SK-N-SH (cell line): Measurements from ENCODE around the gene OR1N2. TPM values are rescaled to one million over a fixed set of nuclear protein-coding genes. Genes with fewer than 3 reads are reported as not detected.
A peak's percentile ranks its signal among the peaks of the same experiment; 100 is the strongest.

ENCODE experiments used
- CTCF ChIA-PET: fragments of 300-600, 350-600 bp; formaldehyde crosslinking; extraction: SDS; loops from one replicate; lab custom pipeline; 2021; lab: Yijun Ruan, JAX
- POLR2A ChIA-PET: fragments of 350-600 bp; sonication (Branson Sonifier 250); formaldehyde crosslinking; extraction: SDS; loops from one replicate; lab custom pipeline; 2020; ENCODE audit warnings: antibody characterized with exemption, inconsistent platforms; lab: Yijun Ruan, JAX
- DNase-seq: peaks from one replicate; pipeline ENCODE4 v3.0.0; 2012
- H2AFZ ChIP-seq: fragments of 200-600 bp; sonication (generic); 2 replicates; pipeline ENCODE4 v1.8.1; 2016; ENCODE audit warnings: antibody characterized with exemption, mild to moderate bottlenecking, low read depth
- H3F3A ChIP-seq: fragments of 200-600 bp; sonication (generic); replicated peaks from 2 replicates; pipeline ENCODE3; 2016; ENCODE audit warnings: antibody characterized with exemption, mild to moderate bottlenecking; ENCODE audit not compliant: insufficient read depth
- H3K27ac ChIP-seq, 2 experiments: fragments of 200-500 bp in 1 of 2; fragments of 200-600 bp in 1 of 2; sonication (Bioruptor generic) in 1 of 2; sonication (generic), shearing (Covaris generic) in 1 of 2; 2 replicates each; pipeline versions ENCODE4 v1.5.1 to v1.6.1; 2014 to 2016; ENCODE audit warnings: low read depth in 2 of 2, inconsistent platforms in 1 of 2, low read length in 1 of 2, mild to moderate bottlenecking in 1 of 2, mixed read lengths in 1 of 2
- H3K27me3 ChIP-seq: fragments of 200-600 bp; sonication (generic), shearing (Covaris generic); 2 replicates; pipeline ENCODE4 v1.6.1; 2016; ENCODE audit warnings: mixed run types; ENCODE audit not compliant: insufficient read depth
- H3K36me3 ChIP-seq, 2 experiments: fragments of 200-500 bp in 1 of 2; fragments of 200-600 bp in 1 of 2; sonication (Bioruptor generic) in 1 of 2; sonication (generic) in 1 of 2; replicated peaks in 1 of 2; 2 replicates each; pipeline versions ENCODE3 to v1.5.1; 2014 to 2016; ENCODE audit warnings: low read length in 1 of 2, mild to moderate bottlenecking in 1 of 2; ENCODE audit not compliant: insufficient read depth in 2 of 2, control insufficient read depth in 1 of 2
- H3K4me1 ChIP-seq, 2 experiments: fragments of 200-500 bp in 1 of 2; fragments of 200-600 bp in 1 of 2; sonication (Bioruptor generic) in 1 of 2; sonication (generic), shearing (Covaris generic) in 1 of 2; 2 replicates each; pipeline versions ENCODE4 v1.5.1 to v1.6.1; 2014 to 2016; ENCODE audit warnings: low read depth in 1 of 2, low read length in 1 of 2, mixed run types in 1 of 2; ENCODE audit not compliant: insufficient read depth in 2 of 2, control insufficient read depth in 1 of 2
- H3K4me2 ChIP-seq: fragments of 200-600 bp; sonication (generic), shearing (Covaris generic); 2 replicates; pipeline ENCODE4 v1.6.1; 2017; ENCODE audit warnings: mixed run types
- H3K4me3 ChIP-seq, 2 experiments: fragments of 200-500 bp in 1 of 2; fragments of 200-600 bp in 1 of 2; sonication (Bioruptor generic) in 1 of 2; sonication (generic), shearing (Covaris generic) in 1 of 2; 2 replicates each; pipeline versions ENCODE4 v1.5.1 to v1.8.1; 2014 to 2016; ENCODE audit warnings: low read depth in 2 of 2, inconsistent platforms in 1 of 2, low read length in 1 of 2, mild to moderate bottlenecking in 1 of 2, mixed read lengths in 1 of 2, moderate library complexity in 1 of 2
- H3K79me2 ChIP-seq: fragments of 200-600 bp; sonication (generic); 2 replicates; pipeline ENCODE4 v1.8.1; 2017; ENCODE audit warnings: mild to moderate bottlenecking; ENCODE audit not compliant: insufficient read depth
- H3K9ac ChIP-seq: fragments of 200-600 bp; sonication (generic); 2 replicates; pipeline ENCODE4 v1.6.1; 2017; ENCODE audit warnings: mixed run types
- H3K9me2 ChIP-seq: fragments of 200-600 bp; sonication (generic); 2 replicates; pipeline ENCODE4 v1.6.1; 2017; ENCODE audit warnings: mixed run types
- H3K9me3 ChIP-seq: fragments of 200-600 bp; sonication (generic); 2 replicates; pipeline ENCODE4 v1.6.1; 2017; ENCODE audit warnings: mixed run types, mild to moderate bottlenecking, moderate library complexity
- H4K20me1 ChIP-seq: fragments of 200-600 bp; sonication (generic); 2 replicates; pipeline ENCODE4 v1.6.1; 2017; ENCODE audit warnings: mild to moderate bottlenecking, mixed run types; ENCODE audit not compliant: insufficient read depth
- CHD2 ChIP-seq: fragments of 150-350 bp; IDR thresholded peaks from 2 replicates; pipeline ENCODE4 v1.6.1; 2018; ENCODE audit warnings: low read length; ENCODE audit not compliant: partially characterized antibody
- EP300 ChIP-seq, 2 experiments: IDR thresholded peaks; 2 replicates each; pipeline versions ENCODE4 v1.4.0 to v1.6.1; 2012; ENCODE audit warnings: borderline replicate concordance in 1 of 2, low read depth in 1 of 2, low read length in 1 of 2
- GATA2 ChIP-seq: sonication (generic); formaldehyde crosslinking; IDR thresholded peaks from 2 replicates; pipeline ENCODE4 v1.5.0; 2020; ENCODE audit warnings: mild to moderate bottlenecking, missing genetic modification reagents
- NFIC ChIP-seq: IDR thresholded peaks from 2 replicates; pipeline ENCODE4 v1.4.0; 2012; ENCODE audit warnings: borderline replicate concordance
- NRF1 ChIP-seq: IDR thresholded peaks from 2 replicates; pipeline ENCODE4 v1.6.1; 2012; ENCODE audit warnings: low read depth, mild to moderate bottlenecking, low read length
- POLR2AphosphoS5 ChIP-seq: IDR thresholded peaks from 2 replicates; pipeline ENCODE4 v1.6.1; 2012; ENCODE audit warnings: low read depth, low read length
- RCOR1 ChIP-seq: fragments of 150-350 bp; IDR thresholded peaks from 2 replicates; pipeline ENCODE4 v1.6.1; 2017; ENCODE audit warnings: antibody characterized with exemption, low read length
- REST ChIP-seq: IDR thresholded peaks from 2 replicates; pipeline ENCODE4 v1.6.1; 2012; ENCODE audit warnings: mild to moderate bottlenecking, low read depth, low read length, moderate library complexity
- RFX5 ChIP-seq: IDR thresholded peaks from 2 replicates; pipeline ENCODE4 v1.6.1; 2012; ENCODE audit warnings: mild to moderate bottlenecking, improper control_type of control experiment, low read length
- SMC3 ChIP-seq: IDR thresholded peaks from 2 replicates; pipeline ENCODE4 v1.6.1; 2012; ENCODE audit warnings: low read depth, low read length, improper control_type of control experiment
- TAF1 ChIP-seq: IDR thresholded peaks from 2 replicates; pipeline ENCODE4 v1.6.1; 2012; ENCODE audit warnings: low read depth, mild to moderate bottlenecking, low read length, moderate library complexity, borderline replicate concordance
- YY1 ChIP-seq: IDR thresholded peaks from 2 replicates; pipeline ENCODE4 v1.4.0; 2012; ENCODE audit warnings: low read depth, mild to moderate bottlenecking
- ZBTB33 ChIP-seq: IDR thresholded peaks from 2 replicates; pipeline ENCODE4 v1.4.0; 2012; ENCODE audit warnings: low read depth, borderline replicate concordance
- WGBS: methylation state at CpG from one replicate; pipeline ENCODE4 v1.1.6; 2017; ENCODE audit warnings: low lambda C conversion rate; 5-methylcytosine and 5-hydroxymethylcytosine counted together
- polyA plus RNA-seq, 3 experiments: library from polyadenylated mRNA; depleted of rRNA; stranded (reverse); fragments of >200 nt; gene quantifications; 2 replicates each; pipeline ENCODE4 v1.2.3, GENCODE V29; 2012

The OR1N2 gene
- polyA plus RNA-seq, 1 of the 3 experiments (the other 2 are of a cell fraction), result not detected

- 0 out of 2 replicates have a peak overlapping the region, but pooled peaks have one; percentile 29 for H2AFZ ChIP-seq
- H3K36me3 ChIP-seq, result peaks cover 0 to 4% of the 10 kb centered on the region in 2 experiments
- H3K4me3 ChIP-seq, result no peak overlapping the region
- H3K9me2 ChIP-seq, result no peaks in the 10 kb centered on the region
- no peak overlapping the region for H3K27ac ChIP-seq
- ChIA-PET POLR2A (no interaction called here), CTCF (no interaction called here)
- H3K9me3 ChIP-seq, result no peaks in the 10 kb centered on the region
- H3K79me2 ChIP-seq, result no peaks in the 10 kb centered on the region
- no peak overlapping the region for H3K9ac ChIP-seq
- H3K27me3 ChIP-seq, result no peaks in the 10 kb centered on the region
- no peak overlapping the region for H3K4me2 ChIP-seq
- H4K20me1 ChIP-seq, result no peaks in the 10 kb centered on the region
- WGBS, result 1% methylated on average over 2 of the region's 2 CpGs
- TF ChIP-seq EP300 (IDR thresholded peaks at IDR 0.05; ENCODE audit: borderline replicate concordance in 1 of 2, low read depth in 1 of 2, low read length in 1 of 2) (no peak), GATA2 (CRISPR knock-in tag) (no peak), CHD2 (no peak), RFX5 (no peak), NFIC (no peak), YY1 (no peak), ZBTB33 (no peak), REST (no peak), NRF1 (no peak), POLR2AphosphoS5 (no peak), SMC3 (no peak)
- no peaks in the 10 kb centered on the region for H3F3A ChIP-seq
- DNase-seq, result no peak
- H3K4me1 ChIP-seq, result no peaks in the 10 kb centered on the region
These were observed 19.5 kb downstream of the OR1N2 start for GRCh38 chr9:122572456-122572855.

DNA sequence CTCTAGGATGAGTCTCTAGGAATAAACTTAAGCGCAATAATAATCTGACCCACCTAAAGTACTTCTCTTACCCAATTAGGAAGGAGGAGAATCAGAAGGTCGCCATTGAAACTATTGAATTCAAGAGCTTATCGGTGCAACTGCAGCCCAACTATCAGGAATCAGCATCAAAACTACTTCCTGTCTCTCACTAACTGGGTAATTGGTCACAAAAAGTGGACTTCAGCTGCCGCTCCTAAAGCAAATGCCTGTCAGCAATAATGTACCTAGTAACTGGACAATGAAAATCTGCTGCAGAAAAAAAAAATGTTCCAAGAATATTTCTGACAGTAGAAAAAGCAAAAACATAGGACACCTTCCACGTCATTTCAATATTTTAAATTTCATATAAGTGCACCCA is 27.0 kb downstream of the OR1N2 start:
- peaks cover 9% of the 10 kb centered on the region for H3F3A ChIP-seq
- TF ChIP-seq TAF1 (no peak), RCOR1 (no peak)
- TF ChIP-seq, all 33 proteins: peak for 0
- Histone ChIP-seq H3K9me3 (no peaks in the 10 kb centered on the region), H4K20me1 (no peaks in the 10 kb centered on the region), H3K79me2 (no peaks in the 10 kb centered on the region), H3K4me3 (no peak overlapping the region), H3K4me2 (no peak overlapping the region), H3K9ac (no peak overlapping the region), H3K4me1 (no peaks in the 10 kb centered on the region), H3K27ac (no peak overlapping the region), H3K36me3 (no peaks in the 10 kb centered on the region), H3K27me3 (no peaks in the 10 kb centered on the region), H2AFZ (no peak overlapping the region), H3K9me2 (no peaks in the 10 kb centered on the region)
- ChIA-PET POLR2A (no interaction called here), CTCF (no interaction called here)
- 35% methylated on average over 5 of the region's 5 CpGs for WGBS
- no peak for DNase-seq
